Trophoblast cell (in vitro differentiated cells and primary cell): Measurements from ENCODE around the gene DENND4B.

Experiments used
- DNase-seq, 2 donors: peaks; one replicate each; pipeline ENCODE4 v3.0.0-alpha.2; 2016
- H2AFZ ChIP-seq: 2 replicates; pipeline ENCODE4 v1.6.1; 2013; ENCODE audit warnings: low read length, moderate library complexity, mild to moderate bottlenecking; ENCODE audit not compliant: insufficient read depth, poor library complexity
- H2AK5ac ChIP-seq: 2 replicates; pipeline ENCODE4 v1.6.1; 2013; ENCODE audit warnings: mild to moderate bottlenecking, low read length
- H2BK120ac ChIP-seq: 2 replicates; pipeline ENCODE4 v1.6.1; 2013; ENCODE audit warnings: low read length, mild to moderate bottlenecking, moderate library complexity; ENCODE audit not compliant: insufficient read depth, poor library complexity
- H2BK12ac ChIP-seq: 2 replicates; pipeline ENCODE4 v1.6.1; 2013; ENCODE audit warnings: mild to moderate bottlenecking, low read length, moderate library complexity
- H2BK5ac ChIP-seq: 2 replicates; pipeline ENCODE4 v1.6.1; 2013; ENCODE audit warnings: low read length, low read depth, moderate library complexity, mild to moderate bottlenecking; ENCODE audit not compliant: poor library complexity
- H3K14ac ChIP-seq: 2 replicates; pipeline ENCODE4 v1.6.1; 2013; ENCODE audit warnings: mild to moderate bottlenecking, low read length
- H3K18ac ChIP-seq: 2 replicates; pipeline ENCODE4 v1.6.1; 2013; ENCODE audit warnings: mild to moderate bottlenecking, low read length
- H3K23ac ChIP-seq: 2 replicates; pipeline ENCODE4 v1.6.1; 2013; ENCODE audit warnings: low read length
- H3K27ac ChIP-seq: 2 replicates; pipeline ENCODE4 v1.5.1; 2013; ENCODE audit warnings: low read depth, mild to moderate bottlenecking, inconsistent platforms, low read length, moderate library complexity
- H3K27me3 ChIP-seq: 2 replicates; pipeline ENCODE4 v1.6.1; 2013; ENCODE audit warnings: inconsistent platforms, mild to moderate bottlenecking, low read length, moderate library complexity; ENCODE audit not compliant: insufficient read depth
- H3K36me3 ChIP-seq, 2 experiments: 1 replicate in 1 of 2; 2 replicates in 1 of 2; pipeline ENCODE4 v1.6.1; 2013; ENCODE audit warnings: low read length in 2 of 2, mild to moderate bottlenecking in 2 of 2, moderate library complexity in 1 of 2; ENCODE audit not compliant: insufficient read depth in 2 of 2, control insufficient read depth in 1 of 2
- H3K4ac ChIP-seq: 2 replicates; pipeline ENCODE4 v1.6.1; 2013; ENCODE audit warnings: low read depth, mild to moderate bottlenecking, low read length, moderate library complexity
- H3K4me1 ChIP-seq, 2 experiments: 1 replicate in 1 of 2; 2 replicates in 1 of 2; pipeline ENCODE4 v1.6.1; 2013; ENCODE audit warnings: low read length in 2 of 2, mild to moderate bottlenecking in 2 of 2, moderate library complexity in 1 of 2; ENCODE audit not compliant: insufficient read depth in 2 of 2, control insufficient read depth in 1 of 2
- H3K4me2 ChIP-seq: 2 replicates; pipeline ENCODE4 v1.6.1; 2013; ENCODE audit warnings: inconsistent platforms, mild to moderate bottlenecking, low read length, moderate library complexity
- H3K4me3 ChIP-seq: 2 replicates; pipeline ENCODE4 v1.5.1; 2013; ENCODE audit warnings: mild to moderate bottlenecking, low read depth, low read length, inconsistent platforms
- H3K79me1 ChIP-seq: one replicate; pipeline ENCODE4 v1.6.1; 2013; ENCODE audit warnings: low read length
- H3K79me2 ChIP-seq: 2 replicates; pipeline ENCODE4 v1.6.1; 2013; ENCODE audit warnings: low read length, mild to moderate bottlenecking; ENCODE audit not compliant: control insufficient read depth, insufficient read depth, poor library complexity
- H3K9ac ChIP-seq: 2 replicates; pipeline ENCODE4 v1.6.1; 2013; ENCODE audit warnings: mild to moderate bottlenecking, low read length
- H3K9me3 ChIP-seq: 2 replicates; pipeline ENCODE4 v1.6.1; 2013; ENCODE audit warnings: low read depth, mild to moderate bottlenecking, control low read depth, inconsistent platforms, low read length; ENCODE audit not compliant: insufficient read depth
- H4K12ac ChIP-seq: 2 replicates; pipeline ENCODE4 v1.6.1; 2013; ENCODE audit warnings: low read depth, mild to moderate bottlenecking, low read length, moderate library complexity
- H4K8ac ChIP-seq: 2 replicates; pipeline ENCODE4 v1.6.1; 2013; ENCODE audit warnings: low read depth, mild to moderate bottlenecking, low read length, moderate library complexity
- H4K91ac ChIP-seq: one replicate; pipeline ENCODE4 v1.6.1; 2013; ENCODE audit warnings: low read depth, mild to moderate bottlenecking, low read length, moderate library complexity
- WGBS: extraction: QIAGEN DNeasy Blood & Tissue Kit; methylation state at CpG from one replicate; pipeline ENCODE4 v1.1.7; 2013; ENCODE audit warnings: missing lambda C conversion rate; ENCODE audit not compliant: insufficient read length, insufficient coverage; ENCODE audit errors: extremely low coverage; 5-methylcytosine and 5-hydroxymethylcytosine counted together

The DENND4B gene

DNA sequence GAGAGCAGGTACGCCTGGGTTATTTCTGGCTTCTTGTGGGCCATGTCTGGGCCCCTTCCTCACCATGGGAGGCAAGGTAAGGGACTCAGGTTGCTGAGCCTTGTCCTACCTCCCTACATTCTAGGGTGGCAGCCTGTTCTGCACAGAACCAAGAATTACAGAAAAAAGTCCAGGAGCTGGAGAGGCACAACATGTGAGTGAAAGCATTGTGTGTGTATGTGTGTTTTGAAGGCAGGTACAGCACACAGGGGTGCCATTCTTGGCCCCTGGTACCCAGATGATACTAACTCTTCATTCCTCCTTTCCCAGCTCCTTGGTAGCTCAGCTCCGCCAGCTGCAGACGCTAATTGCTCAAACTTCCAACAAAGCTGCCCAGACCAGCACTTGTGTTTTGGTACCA lies 26.6 kb upstream of the DENND4B start:
- H3K4me1 ChIP-seq, result peaks cover 4% of the 10 kb centered on the region in 2 experiments
- WGBS, result no CpG with 5 or more reads among the region's 3 CpGs
- H3K27me3 ChIP-seq, result no peaks in the 10 kb centered on the region
- no peak overlapping the region for H2BK5ac ChIP-seq
- peaks cover 20 to 26% of the 10 kb centered on the region in 2 experiments for H3K36me3 ChIP-seq
- H3K9ac ChIP-seq, result no peak overlapping the region
- no peak overlapping the region for H3K4me3 ChIP-seq
- no peak overlapping the region for H2BK120ac ChIP-seq
- no peak overlapping the region for H3K14ac ChIP-seq
- no peak overlapping the region for H4K91ac ChIP-seq
- DNase-seq, result no peak
- peaks cover 9% of the 10 kb centered on the region for H3K79me1 ChIP-seq
- no peak overlapping the region for H4K8ac ChIP-seq
- H3K4me2 ChIP-seq, result no peak overlapping the region
- H3K18ac ChIP-seq, result no peak overlapping the region
- no peak overlapping the region for H3K23ac ChIP-seq
- H2AK5ac ChIP-seq, result no peak overlapping the region
- H3K9me3 ChIP-seq, result peaks cover 2% of the 10 kb centered on the region
- no peak overlapping the region for H3K27ac ChIP-seq
- no peak overlapping the region for H2AFZ ChIP-seq
- H4K12ac ChIP-seq, result no peak overlapping the region
- H3K4ac ChIP-seq, result no peak overlapping the region
- H3K79me2 ChIP-seq, result peaks cover 10% of the 10 kb centered on the region
- H2BK12ac ChIP-seq, result no peak overlapping the region

DNA sequence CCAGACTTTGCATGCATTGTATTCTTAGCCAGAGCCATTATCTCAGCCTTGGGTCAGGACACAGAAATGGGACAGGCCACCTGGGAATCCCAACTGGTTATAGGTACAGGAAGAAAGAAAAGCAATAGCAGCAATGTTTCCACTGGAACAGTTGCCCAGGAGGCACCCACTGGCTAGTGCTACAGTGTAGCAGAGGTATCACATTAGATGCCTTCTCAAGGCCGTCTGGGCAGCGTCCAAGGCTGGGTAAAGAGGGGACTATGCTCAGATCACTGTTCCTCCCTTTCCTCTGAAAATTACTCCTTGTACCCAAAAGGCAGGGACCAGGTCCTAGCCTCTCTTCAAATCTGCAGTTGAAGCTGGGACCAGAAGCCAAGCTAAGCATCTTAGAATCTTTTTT lies 23.8 kb upstream of the DENND4B start:
- Histone ChIP-seq H3K79me1 (peaks cover 9% of the 10 kb centered on the region), H3K9ac (no peak overlapping the region), H2BK5ac (no peak overlapping the region), H2AK5ac (no peak overlapping the region), H2BK120ac (no peak overlapping the region), H2AFZ (no peak overlapping the region), H2BK12ac (no peak overlapping the region), H3K18ac (no peak overlapping the region), H3K27ac (no peak overlapping the region), H4K91ac (no peak overlapping the region), H3K23ac (no peak overlapping the region), H3K4ac (no peak overlapping the region), H3K4me1 (peaks cover 6 to 10% of the 10 kb centered on the region in 2 experiments), H3K9me3 (peaks cover 2% of the 10 kb centered on the region), H3K79me2 (peaks cover 3% of the 10 kb centered on the region), H3K27me3 (no peaks in the 10 kb centered on the region), H4K12ac (no peak overlapping the region), H3K4me2 (no peak overlapping the region), H3K36me3 (peaks cover 15 to 20% of the 10 kb centered on the region in 2 experiments), H3K4me3 (no peak overlapping the region), H4K8ac (no peak overlapping the region), H3K14ac (no peak overlapping the region)
- no peak for DNase-seq
- WGBS, result no CpG with 5 or more reads among the region's 2 CpGs

GRCh38 chr1:153968972-153969371 lies 22.5 kb upstream of the DENND4B start:
- H3K27me3 ChIP-seq, result no peaks in the 10 kb centered on the region
- peaks cover 2% of the 10 kb centered on the region for H3K9me3 ChIP-seq
- H2AK5ac ChIP-seq, result no peak overlapping the region
- H2BK12ac ChIP-seq, result no peak overlapping the region
- H3K36me3 ChIP-seq, result peaks cover 8 to 12% of the 10 kb centered on the region in 2 experiments
- no peak overlapping the region for H4K8ac ChIP-seq
- no CpG with 5 or more reads among the region's 2 CpGs for WGBS
- H3K14ac ChIP-seq, result no peak overlapping the region
- H4K91ac ChIP-seq, result no peak overlapping the region
- H3K79me1 ChIP-seq, result peaks cover 12% of the 10 kb centered on the region
- H3K23ac ChIP-seq, result no peak overlapping the region
- no peak overlapping the region for H4K12ac ChIP-seq
- no peak for DNase-seq
- H3K4me1 ChIP-seq, result peaks cover 6 to 10% of the 10 kb centered on the region in 2 experiments
- no peak overlapping the region for H3K27ac ChIP-seq
- H3K79me2 ChIP-seq, result peaks cover 3% of the 10 kb centered on the region
- no peak overlapping the region for H2BK120ac ChIP-seq
- H3K18ac ChIP-seq, result no peak overlapping the region
- no peak overlapping the region for H2AFZ ChIP-seq
- no peak overlapping the region for H2BK5ac ChIP-seq
- no peak overlapping the region for H3K4me2 ChIP-seq
- H3K9ac ChIP-seq, result no peak overlapping the region
- H3K4ac ChIP-seq, result no peak overlapping the region
- no peak overlapping the region for H3K4me3 ChIP-seq

DNA sequence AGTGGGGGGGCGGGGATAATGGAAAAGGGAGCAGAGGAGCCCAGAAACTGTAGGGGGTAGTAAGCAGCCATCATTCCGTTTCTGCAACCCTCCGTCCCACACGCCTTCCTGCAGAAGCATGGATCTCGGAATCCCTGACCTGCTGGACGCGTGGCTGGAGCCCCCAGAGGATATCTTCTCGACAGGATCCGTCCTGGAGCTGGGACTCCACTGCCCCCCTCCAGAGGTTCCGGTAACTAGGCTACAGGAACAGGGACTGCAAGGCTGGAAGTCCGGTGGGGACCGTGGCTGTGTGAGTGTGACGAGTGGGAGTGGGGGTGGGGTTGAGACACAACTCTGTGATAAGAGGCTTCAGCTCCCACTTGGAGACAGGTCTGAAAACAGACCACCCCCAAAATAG lies 21.9 kb upstream of the DENND4B start:
- WGBS, result no CpG with 5 or more reads among the region's 13 CpGs
- DNase-seq, result no peak
- peak overlapping the region; percentile 86 for H3K4me2 ChIP-seq
- peak overlapping the region; percentile 67 for H2AK5ac ChIP-seq
- no peak overlapping the region for H2BK12ac ChIP-seq
- no peak overlapping the region for H2BK5ac ChIP-seq
- H3K27me3 ChIP-seq, result no peaks in the 10 kb centered on the region
- H3K4me1 ChIP-seq, result peaks cover 6 to 10% of the 10 kb centered on the region in 2 experiments
- H3K79me1 ChIP-seq, result peaks cover 16% of the 10 kb centered on the region
- H3K9me3 ChIP-seq, result no peaks in the 10 kb centered on the region
- peak overlapping the region; percentile 82 for H4K12ac ChIP-seq
- no peak overlapping the region for H3K23ac ChIP-seq
- H3K18ac ChIP-seq, result peak overlapping the region; percentile 5
- H2BK120ac ChIP-seq, result no peak overlapping the region
- peaks cover 3% of the 10 kb centered on the region for H3K79me2 ChIP-seq
- peak overlapping the region; percentile 0 for H3K9ac ChIP-seq
- peak overlapping the region; percentile 75 for H4K8ac ChIP-seq
- H2AFZ ChIP-seq, result no peak overlapping the region
- peak overlapping the region; percentile 69 for H4K91ac ChIP-seq
- no peak overlapping the region for H3K4me3 ChIP-seq
- peaks cover 2 to 7% of the 10 kb centered on the region in 2 experiments for H3K36me3 ChIP-seq
- H3K27ac ChIP-seq, result no peak overlapping the region
- peak overlapping the region; percentile 64 for H3K14ac ChIP-seq
- peak overlapping the region; percentile 9 for H3K4ac ChIP-seq
